Osteoblast (primary cell): ENCODE results near the gene PSG6. TPM values are rescaled to one million over a fixed set of nuclear protein-coding genes. Genes with fewer than 3 reads are reported as not detected.
A peak's percentile ranks its signal among the peaks of the same experiment; 100 is the strongest.
"Not testable (repeated sequence)": the region's sequence is repeated elsewhere in the genome, so short reads cannot be mapped to it uniquely, and the experiment has no call there.

ENCODE experiments used
- DNase-seq: peaks from one replicate; pipeline ENCODE4 v3.0.0; 2011; ENCODE audit warnings: low spot score, mixed read lengths; ENCODE audit not compliant: insufficient read length; ENCODE audit errors: missing footprints
- H2AFZ ChIP-seq: 2 replicates; pipeline ENCODE4 v1.6.0; 2011; ENCODE audit warnings: mild to moderate bottlenecking, low read length
- H3K27ac ChIP-seq: 2 replicates; pipeline ENCODE4 v1.5.1; 2011; ENCODE audit warnings: mild to moderate bottlenecking, low read depth, low read length, moderate library complexity
- H3K27me3 ChIP-seq: 2 replicates; pipeline ENCODE4 v1.6.0; 2012; ENCODE audit warnings: mild to moderate bottlenecking, control low read depth, inconsistent platforms, low read length, moderate library complexity; ENCODE audit not compliant: insufficient read depth
- H3K36me3 ChIP-seq: 2 replicates; pipeline ENCODE4 v1.5.1; 2011; ENCODE audit warnings: mild to moderate bottlenecking, low read length, control low read depth, moderate library complexity; ENCODE audit not compliant: insufficient read depth
- H3K4me1 ChIP-seq: 2 replicates; pipeline ENCODE4 v1.5.1; 2011; ENCODE audit warnings: mild to moderate bottlenecking, low read length, control low read depth, moderate library complexity; ENCODE audit not compliant: insufficient read depth
- H3K4me2 ChIP-seq: 2 replicates; pipeline ENCODE4 v1.6.0; 2011; ENCODE audit warnings: mild to moderate bottlenecking, low read length; ENCODE audit not compliant: insufficient read depth
- H3K4me3 ChIP-seq: fragments of 200-600 bp; sonication (generic); 3 replicates; pipeline ENCODE4 v1.5.1; 2012; ENCODE audit warnings: mild to moderate bottlenecking, low read length, inconsistent platforms; ENCODE audit not compliant: insufficient read depth
- H3K79me2 ChIP-seq: 2 replicates; pipeline ENCODE4 v1.6.0; 2012; ENCODE audit warnings: mild to moderate bottlenecking, low read length, control low read depth, inconsistent platforms; ENCODE audit not compliant: insufficient read depth
- H3K9me3 ChIP-seq: 2 replicates; pipeline ENCODE4 v1.5.1; 2011; ENCODE audit warnings: low read depth, low read length, control low read depth
- H4K20me1 ChIP-seq: 2 replicates; pipeline ENCODE4 v1.6.0; 2012; ENCODE audit warnings: mild to moderate bottlenecking, low read length, control low read depth; ENCODE audit not compliant: insufficient read depth
- total RNA-seq: library from RNA; depleted of rRNA; stranded (reverse); fragments of >200 nt; gene quantifications from 2 replicates; pipeline ENCODE4 v1.2.3, GENCODE V29; 2012

Gene PSG6
- total RNA-seq, 1 donor = not detected

- not testable (repeated sequence) for H3K27me3 ChIP-seq, H3K4me1 ChIP-seq, H3K4me2 ChIP-seq, H3K4me3 ChIP-seq, H4K20me1 ChIP-seq, H3K9me3 ChIP-seq, H2AFZ ChIP-seq, H3K36me3 ChIP-seq, DNase-seq, H3K27ac ChIP-seq, H3K79me2 ChIP-seq
Measured at GRCh38 chr19:42906162-42906561, 11.5 kb downstream of the PSG6 start.

DNA sequence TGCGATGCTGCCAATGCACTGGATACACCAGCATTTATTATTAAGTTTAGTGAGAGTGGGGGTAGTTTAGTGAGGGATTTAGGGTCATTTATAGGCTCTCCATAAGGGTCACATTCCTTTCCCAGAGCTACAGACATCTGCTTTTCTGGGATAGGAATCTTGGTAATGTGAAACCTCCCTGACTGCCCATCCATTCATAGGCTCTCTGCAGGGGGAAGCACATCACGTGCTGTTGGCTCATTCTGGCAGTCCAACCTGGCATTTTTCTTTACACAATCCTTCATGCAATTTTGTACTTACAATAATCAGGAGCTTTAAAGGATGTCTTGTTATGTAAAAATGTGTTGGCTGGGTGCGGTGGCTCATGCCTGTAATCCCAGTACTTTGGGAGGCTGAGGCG, 17.1 kb downstream of the PSG6 start:
- H3K36me3 ChIP-seq, H3K9me3 ChIP-seq, H2AFZ ChIP-seq, H4K20me1 ChIP-seq, H3K27ac ChIP-seq, H3K4me3 ChIP-seq, H3K27me3 ChIP-seq, H3K4me2 ChIP-seq, H3K4me1 ChIP-seq, DNase-seq, H3K79me2 ChIP-seq: not testable (repeated sequence)

- H3K27ac ChIP-seq, H3K4me2 ChIP-seq, DNase-seq, H3K36me3 ChIP-seq, H3K9me3 ChIP-seq, H3K4me1 ChIP-seq, H3K79me2 ChIP-seq, H3K4me3 ChIP-seq, H2AFZ ChIP-seq, H4K20me1 ChIP-seq, H3K27me3 ChIP-seq: not testable (repeated sequence)
Measured at GRCh38 chr19:42899674-42900073, 18.0 kb downstream of the PSG6 start.

- H3K27me3 ChIP-seq, H3K79me2 ChIP-seq, H3K9me3 ChIP-seq, H2AFZ ChIP-seq, H3K4me3 ChIP-seq, H3K27ac ChIP-seq, H3K4me2 ChIP-seq, H3K4me1 ChIP-seq, DNase-seq, H4K20me1 ChIP-seq, H3K36me3 ChIP-seq: not testable (repeated sequence)
Measured at GRCh38 chr19:42899110-42899509, 18.6 kb downstream of the PSG6 start.

DNA sequence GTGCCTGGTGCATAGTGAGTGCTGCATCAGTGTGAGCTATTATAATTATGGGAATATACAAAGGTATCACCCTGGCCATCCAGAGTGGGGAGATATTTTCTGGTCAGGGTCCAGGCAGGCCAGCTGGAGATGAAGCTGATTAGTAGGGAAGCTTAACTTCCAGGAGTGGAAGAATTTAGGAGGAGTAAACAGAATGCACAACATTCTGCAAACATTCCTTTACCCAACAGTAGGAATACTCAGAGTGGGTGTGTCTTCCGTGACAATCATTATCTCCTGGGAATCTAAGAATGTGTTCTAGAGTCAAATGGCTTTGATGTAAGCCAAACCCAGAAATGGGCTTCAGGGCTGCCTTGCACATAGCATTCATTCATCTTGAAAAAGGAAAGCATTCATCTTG, 19.0 kb downstream of the PSG6 start:
- H3K9me3 ChIP-seq, DNase-seq, H3K79me2 ChIP-seq, H3K27ac ChIP-seq, H3K4me1 ChIP-seq, H3K27me3 ChIP-seq, H3K4me3 ChIP-seq, H3K4me2 ChIP-seq, H4K20me1 ChIP-seq, H2AFZ ChIP-seq, H3K36me3 ChIP-seq: not testable (repeated sequence)

DNA sequence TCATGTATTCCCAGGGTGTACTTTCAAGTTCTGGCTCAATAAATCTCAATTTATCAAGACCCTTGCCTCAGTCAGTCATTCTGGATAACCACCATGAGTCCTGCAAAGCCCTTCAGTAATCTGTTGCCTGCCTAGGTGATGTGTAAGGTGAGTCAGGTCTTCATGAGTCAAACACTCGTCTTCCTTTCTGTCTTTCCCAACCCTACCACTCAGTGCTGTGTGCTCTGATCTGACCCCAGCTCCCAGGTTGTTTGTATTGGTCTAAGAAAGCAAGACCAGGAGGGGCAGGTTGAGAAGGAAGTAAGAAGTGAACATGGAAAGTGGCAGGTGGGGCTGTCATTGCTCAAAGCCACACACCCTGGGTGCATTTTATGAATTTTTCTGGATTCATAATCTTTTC, 20.0 kb downstream of the PSG6 start:
- not testable (repeated sequence) for H4K20me1 ChIP-seq, H3K9me3 ChIP-seq, H2AFZ ChIP-seq, DNase-seq, H3K36me3 ChIP-seq, H3K27me3 ChIP-seq, H3K27ac ChIP-seq, H3K4me3 ChIP-seq, H3K4me1 ChIP-seq, H3K4me2 ChIP-seq, H3K79me2 ChIP-seq

- H3K27ac ChIP-seq, H3K4me1 ChIP-seq, DNase-seq, H3K4me2 ChIP-seq, H4K20me1 ChIP-seq, H3K36me3 ChIP-seq, H3K4me3 ChIP-seq, H3K27me3 ChIP-seq, H3K79me2 ChIP-seq, H2AFZ ChIP-seq, H3K9me3 ChIP-seq: not testable (repeated sequence)
Measured at GRCh38 chr19:42890446-42890845, 27.2 kb downstream of the PSG6 start.

- H3K79me2 ChIP-seq, H2AFZ ChIP-seq, H4K20me1 ChIP-seq, H3K27me3 ChIP-seq, H3K4me3 ChIP-seq, H3K4me2 ChIP-seq, H3K4me1 ChIP-seq, DNase-seq, H3K36me3 ChIP-seq, H3K9me3 ChIP-seq: not testable (repeated sequence)
- peak overlapping the region; percentile 45 for H3K27ac ChIP-seq
Measured at GRCh38 chr19:42887876-42888445, 29.7 kb downstream of the PSG6 start.

GRCh38 chr19:42882730-42883129, 35.0 kb downstream of the PSG6 start:
- not testable (repeated sequence) for H4K20me1 ChIP-seq, H3K4me1 ChIP-seq, H3K4me3 ChIP-seq, H3K79me2 ChIP-seq, H3K36me3 ChIP-seq, H2AFZ ChIP-seq, DNase-seq, H3K9me3 ChIP-seq, H3K27ac ChIP-seq, H3K4me2 ChIP-seq, H3K27me3 ChIP-seq
